ENCODE measurements around the gene COL6A1. TPM values are rescaled to one million over a fixed set of nuclear protein-coding genes. Genes with fewer than 3 reads are reported as not detected.

The COL6A1 gene
- total and polyA plus RNA-seq, 2 of the 4 experiments (the other 2 are of a cell fraction), result 173 to 1,578 TPM

DNA sequence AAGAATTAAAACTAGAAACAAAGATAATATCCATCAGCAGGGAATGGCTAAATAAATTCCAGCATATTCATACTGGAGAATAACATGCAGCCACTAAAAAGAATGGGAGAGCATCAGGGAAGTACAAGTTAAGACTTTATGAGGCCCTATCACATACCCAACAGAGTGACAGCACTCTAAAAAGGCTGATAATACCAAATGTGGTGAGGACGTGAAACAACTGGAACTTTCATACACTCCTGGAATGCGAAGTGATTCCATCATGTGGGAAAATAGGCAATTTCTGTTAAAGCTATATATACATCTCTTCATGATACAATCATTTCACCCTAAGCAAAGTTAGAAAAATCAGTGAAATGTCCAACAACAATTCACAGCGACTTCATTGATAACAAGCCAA, 42.6 kb downstream of the COL6A1 start:
- Histone ChIP-seq H3K4me1 (ENCODE audit: control insufficient read depth, insufficient read depth, low read length) (peaks cover 11% of the 10 kb centered on the region), H4K5ac (ENCODE audit: low read depth, low read length) (no peak overlapping the region), H3K27me3 (ENCODE audit: control insufficient read depth, insufficient read depth, low read length) (peaks cover 3% of the 10 kb centered on the region), H3K9ac (ENCODE audit: low read depth, low read length) (no peak overlapping the region), H3K9me3 (ENCODE audit: control insufficient read depth, insufficient read depth, low read length) (no peaks in the 10 kb centered on the region), H3K79me1 (ENCODE audit: low read depth in 1 of 2, low read length in 2 of 2) (no peaks in the 10 kb centered on the region), H2AK5ac (ENCODE audit: low read depth, low read length) (peak overlapping the region; percentile 82), H2BK20ac (ENCODE audit: low read depth, low read length) (peak overlapping the region; percentile 28; the same call in 1 of the 2 replicates), H3K4ac (ENCODE audit: low read depth, low read length) (no peak overlapping the region), H3K18ac (ENCODE audit: low read depth, low read length) (peak overlapping the region; percentile 36; the same call in 1 of the 2 replicates), H3K27ac (ENCODE audit: insufficient read depth, low read length) (no peak overlapping the region), H3K4me2 (ENCODE audit: low read depth, low read length) (no peak overlapping the region), H3K56ac (ENCODE audit: extremely low read depth, insufficient read depth, low read length) (no peak overlapping the region), H3K36me3 (ENCODE audit: control insufficient read depth, insufficient read depth, low read length) (no peaks in the 10 kb centered on the region), H2AFZ (replicated peaks; ENCODE audit: low read length, poor library complexity) (no peak overlapping the region), H2BK5ac (ENCODE audit: low read depth, low read length, poor library complexity, severe bottlenecking) (no peak overlapping the region), H4K8ac (ENCODE audit: low read depth in 2 of 2, low read length in 2 of 2) (no peak overlapping the region), H3K9me1 (ENCODE audit: insufficient read depth, low read length) (0 out of 2 replicates have a peak, but pooled peaks cover 8% of the 10 kb centered on the region), H3K4me3 (ENCODE audit: insufficient read depth, low read depth, low read length) (no peak overlapping the region), H2BK120ac (ENCODE audit: low read depth, low read length) (peak overlapping the region; percentile 46; the same call in 1 of the 2 replicates), H3K23ac (ENCODE audit: low read depth, low read length) (no peak overlapping the region; the same call in 1 of the 2 replicates), H4K91ac (ENCODE audit: insufficient read depth, low read depth, low read length) (no peak overlapping the region), H2BK15ac (ENCODE audit: low read depth, low read length) (peak overlapping the region; percentile 81; the same call in 1 of the 3 replicates), H2AK9ac (replicated peaks; ENCODE audit: low read depth, low read length, poor library complexity) (no peak overlapping the region), H4K20me1 (ENCODE audit: insufficient read depth, low read length) (no peaks in the 10 kb centered on the region), H3K14ac (replicated peaks; ENCODE audit: low read depth, low read length) (peak overlapping the region; percentile 77)
- CTCF ChIA-PET, result no interaction called here
- dilution Hi-C loops (cut with HindIII; ENCODE audit: low sequenced_read_pairs, unreplicated experiment), result no loop called here
- POLR2A ChIA-PET (ENCODE audit: unreplicated experiment), result no interaction called here
- no peak for DNase-seq
- TF ChIP-seq POLR2A (IDR thresholded peaks at IDR 0.05; ENCODE audit: low read depth, low read length), result no peak
- TF ChIP-seq MAZ (IDR thresholded peaks at IDR 0.05; ENCODE audit: borderline replicate concordance, low read depth, low read length), result no peak
- no peak for TF ChIP-seq MAFK (IDR thresholded peaks at IDR 0.05; ENCODE audit: low read depth, low read length)
- TF ChIP-seq, protein P1, sequence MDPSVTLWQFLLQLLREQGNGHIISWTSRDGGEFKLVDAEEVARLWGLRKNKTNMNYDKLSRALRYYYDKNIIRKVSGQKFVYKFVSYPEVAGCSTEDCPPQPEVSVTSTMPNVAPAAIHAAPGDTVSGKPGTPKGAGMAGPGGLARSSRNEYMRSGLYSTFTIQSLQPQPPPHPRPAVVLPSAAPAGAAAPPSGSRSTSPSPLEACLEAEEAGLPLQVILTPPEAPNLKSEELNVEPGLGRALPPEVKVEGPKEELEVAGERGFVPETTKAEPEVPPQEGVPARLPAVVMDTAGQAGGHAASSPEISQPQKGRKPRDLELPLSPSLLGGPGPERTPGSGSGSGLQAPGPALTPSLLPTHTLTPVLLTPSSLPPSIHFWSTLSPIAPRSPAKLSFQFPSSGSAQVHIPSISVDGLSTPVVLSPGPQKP (IDR thresholded peaks at IDR 0.05; ENCODE audit: borderline replicate concordance, low read depth, low read length), result no peak
- TF ChIP-seq CHD1 (IDR thresholded peaks at IDR 0.05; ENCODE audit: low read depth, low read length), result no peak
- TF ChIP-seq NFE2L2 (IDR thresholded peaks at IDR 0.05; ENCODE audit: low read depth, low read length), result no peak
- TF ChIP-seq MXI1 (IDR thresholded peaks at IDR 0.05; ENCODE audit: borderline replicate concordance, low read depth, low read length), result no peak
- no peak for TF ChIP-seq BHLHE40 (IDR thresholded peaks at IDR 0.05; ENCODE audit: low read depth, low read length)
- no peak for TF ChIP-seq RAD21 (IDR thresholded peaks at IDR 0.05; ENCODE audit: low read length)
- TF ChIP-seq, protein P2, sequence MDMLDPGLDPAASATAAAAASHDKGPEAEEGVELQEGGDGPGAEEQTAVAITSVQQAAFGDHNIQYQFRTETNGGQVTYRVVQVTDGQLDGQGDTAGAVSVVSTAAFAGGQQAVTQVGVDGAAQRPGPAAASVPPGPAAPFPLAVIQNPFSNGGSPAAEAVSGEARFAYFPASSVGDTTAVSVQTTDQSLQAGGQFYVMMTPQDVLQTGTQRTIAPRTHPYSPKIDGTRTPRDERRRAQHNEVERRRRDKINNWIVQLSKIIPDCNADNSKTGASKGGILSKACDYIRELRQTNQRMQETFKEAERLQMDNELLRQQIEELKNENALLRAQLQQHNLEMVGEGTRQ (IDR thresholded peaks at IDR 0.05; ENCODE audit: low read depth, low read length), result no peak
- TF ChIP-seq RFX5 (IDR thresholded peaks at IDR 0.05; ENCODE audit: low read depth, low read length), result no peak
- BruUV-seq (replicated peaks), result no TSS peak
- WGBS, 2 experiments (ENCODE audit: extremely low coverage in 2 of 2, insufficient read length in 1 of 2), result no CpG with 5 or more reads among the region's 3 CpGs
- in situ Hi-C loops (cut with MboI; ENCODE audit: low sequenced_read_pairs), result no loop called here
- ATAC-seq (ENCODE audit: low read depth), result no peak
- intact Hi-C loops (cut with micrococcal nuclease), result no loop called here

Data from IMR-90 (cell line).